ENCODE results near the gene C4BPA. TPM values are rescaled to one million over a fixed set of nuclear protein-coding genes. Genes with fewer than 3 reads are reported as not detected.

Gene C4BPA
- total RNA-seq, 1 donor: 0.10 TPM

GRCh38 chr1:207070811-207071210, 33.2 kb upstream of the C4BPA start:
- Histone ChIP-seq H3K4me3 (ENCODE audit: low read length) (no peak overlapping the region), H3K4me1 (ENCODE audit: insufficient read depth, low read length) (peaks cover 39% of the 10 kb centered on the region), H3K27me3 (ENCODE audit: insufficient read depth, low read length) (no peaks in the 10 kb centered on the region), H3K9me3 (ENCODE audit: low read depth, low read length) (no peaks in the 10 kb centered on the region)

GRCh38 chr1:207071426-207071825, 32.6 kb upstream of the C4BPA start:
- Histone ChIP-seq H3K9me3 (ENCODE audit: low read depth, low read length) (no peaks in the 10 kb centered on the region), H3K4me3 (ENCODE audit: low read length) (no peak overlapping the region), H3K27me3 (ENCODE audit: insufficient read depth, low read length) (no peaks in the 10 kb centered on the region), H3K4me1 (ENCODE audit: insufficient read depth, low read length) (peaks cover 39% of the 10 kb centered on the region)

GRCh38 chr1:207072233-207072632, 31.8 kb upstream of the C4BPA start:
- Histone ChIP-seq H3K4me1 (ENCODE audit: insufficient read depth, low read length) (peaks cover 39% of the 10 kb centered on the region), H3K9me3 (ENCODE audit: low read depth, low read length) (no peaks in the 10 kb centered on the region), H3K4me3 (ENCODE audit: low read length) (no peak overlapping the region), H3K27me3 (ENCODE audit: insufficient read depth, low read length) (no peaks in the 10 kb centered on the region)

GRCh38 chr1:207073906-207074820, 29.9 kb upstream of the C4BPA start:
- H3K9me3 ChIP-seq (ENCODE audit: low read depth, low read length): no peaks in the 10 kb centered on the region
- peaks cover 32% of the 10 kb centered on the region for H3K4me1 ChIP-seq (ENCODE audit: insufficient read depth, low read length)
- H3K4me3 ChIP-seq (ENCODE audit: low read length): no peak overlapping the region
- H3K27me3 ChIP-seq (ENCODE audit: insufficient read depth, low read length): no peaks in the 10 kb centered on the region

GRCh38 chr1:207076181-207076955, 27.7 kb upstream of the C4BPA start:
- Histone ChIP-seq H3K27me3 (ENCODE audit: insufficient read depth, low read length) (no peaks in the 10 kb centered on the region), H3K9me3 (ENCODE audit: low read depth, low read length) (no peaks in the 10 kb centered on the region), H3K4me1 (ENCODE audit: insufficient read depth, low read length) (peaks cover 14% of the 10 kb centered on the region), H3K4me3 (ENCODE audit: low read length) (no peak overlapping the region)

GRCh38 chr1:207077012-207077411, 27.0 kb upstream of the C4BPA start:
- H3K27me3 ChIP-seq (ENCODE audit: insufficient read depth, low read length): no peaks in the 10 kb centered on the region
- H3K4me1 ChIP-seq (ENCODE audit: insufficient read depth, low read length): peaks cover 7% of the 10 kb centered on the region
- no peaks in the 10 kb centered on the region for H3K9me3 ChIP-seq (ENCODE audit: low read depth, low read length)
- no peak overlapping the region for H3K4me3 ChIP-seq (ENCODE audit: low read length)

- Histone ChIP-seq H3K4me3 (ENCODE audit: low read length) (no peak overlapping the region), H3K27me3 (ENCODE audit: insufficient read depth, low read length) (no peaks in the 10 kb centered on the region), H3K9me3 (ENCODE audit: low read depth, low read length) (no peaks in the 10 kb centered on the region), H3K4me1 (ENCODE audit: insufficient read depth, low read length) (peaks cover 3% of the 10 kb centered on the region)
Measured at GRCh38 chr1:207077470-207078377, 26.3 kb upstream of the C4BPA start.

- H3K9me3 ChIP-seq (ENCODE audit: low read depth, low read length): no peaks in the 10 kb centered on the region
- H3K4me3 ChIP-seq (ENCODE audit: low read length): no peak overlapping the region
- H3K27me3 ChIP-seq (ENCODE audit: insufficient read depth, low read length): peaks cover 5% of the 10 kb centered on the region
- H3K4me1 ChIP-seq (ENCODE audit: insufficient read depth, low read length): peaks cover 3% of the 10 kb centered on the region
Measured at GRCh38 chr1:207078578-207079132, 25.4 kb upstream of the C4BPA start.

GRCh38 chr1:207079706-207080241, 24.3 kb upstream of the C4BPA start:
- peaks cover 14% of the 10 kb centered on the region for H3K27me3 ChIP-seq (ENCODE audit: insufficient read depth, low read length)
- H3K9me3 ChIP-seq (ENCODE audit: low read depth, low read length): no peaks in the 10 kb centered on the region
- H3K4me3 ChIP-seq (ENCODE audit: low read length): no peak overlapping the region
- peaks cover 9% of the 10 kb centered on the region for H3K4me1 ChIP-seq (ENCODE audit: insufficient read depth, low read length)

GRCh38 chr1:207081088-207081487, 22.9 kb upstream of the C4BPA start:
- H3K4me3 ChIP-seq (ENCODE audit: low read length): no peak overlapping the region
- no peaks in the 10 kb centered on the region for H3K9me3 ChIP-seq (ENCODE audit: low read depth, low read length)
- H3K4me1 ChIP-seq (ENCODE audit: insufficient read depth, low read length): peaks cover 11% of the 10 kb centered on the region
- H3K27me3 ChIP-seq (ENCODE audit: insufficient read depth, low read length): peaks cover 14% of the 10 kb centered on the region

GRCh38 chr1:207081806-207082205, 22.2 kb upstream of the C4BPA start:
- H3K27me3 ChIP-seq (ENCODE audit: insufficient read depth, low read length): peaks cover 14% of the 10 kb centered on the region
- H3K9me3 ChIP-seq (ENCODE audit: low read depth, low read length): no peaks in the 10 kb centered on the region
- H3K4me3 ChIP-seq (ENCODE audit: low read length): no peak overlapping the region
- peaks cover 11% of the 10 kb centered on the region for H3K4me1 ChIP-seq (ENCODE audit: insufficient read depth, low read length)

GRCh38 chr1:207084232-207084631, 19.8 kb upstream of the C4BPA start:
- Histone ChIP-seq H3K27me3 (ENCODE audit: insufficient read depth, low read length) (peaks cover 14% of the 10 kb centered on the region), H3K4me1 (ENCODE audit: insufficient read depth, low read length) (peaks cover 14% of the 10 kb centered on the region)

GRCh38 chr1:207084701-207085180, 19.3 kb upstream of the C4BPA start:
- H3K4me3 ChIP-seq (ENCODE audit: low read length): no peak overlapping the region
- H3K27me3 ChIP-seq (ENCODE audit: insufficient read depth, low read length): peaks cover 14% of the 10 kb centered on the region
- no peaks in the 10 kb centered on the region for H3K9me3 ChIP-seq (ENCODE audit: low read depth, low read length)
- H3K4me1 ChIP-seq (ENCODE audit: insufficient read depth, low read length): peaks cover 16% of the 10 kb centered on the region

More at GRCh38 chr1:207084232-207084631, 19.8 kb upstream of the C4BPA start:
- no peaks in the 10 kb centered on the region for H3K9me3 ChIP-seq (ENCODE audit: low read depth, low read length)
- no peak overlapping the region for H3K4me3 ChIP-seq (ENCODE audit: low read length)

- peaks cover 16% of the 10 kb centered on the region for H3K4me1 ChIP-seq (ENCODE audit: insufficient read depth, low read length)
- H3K9me3 ChIP-seq (ENCODE audit: low read depth, low read length): no peaks in the 10 kb centered on the region
- peaks cover 14% of the 10 kb centered on the region for H3K27me3 ChIP-seq (ENCODE audit: insufficient read depth, low read length)
- H3K4me3 ChIP-seq (ENCODE audit: low read length): no peak overlapping the region
Measured at GRCh38 chr1:207085887-207086286, 18.1 kb upstream of the C4BPA start.
